GM12872 (cell line): ENCODE measurements around the gene TNS3.

Source experiments
- TF ChIP-seq, protein P1 (sequence below): IDR thresholded peaks from 3 replicates; pipeline ENCODE4 v1.5.1; 2011; ENCODE audit warnings: low read depth, mild to moderate bottlenecking, low read length, moderate library complexity; ENCODE audit not compliant: insufficient read depth

The TNS3 gene

DNA sequence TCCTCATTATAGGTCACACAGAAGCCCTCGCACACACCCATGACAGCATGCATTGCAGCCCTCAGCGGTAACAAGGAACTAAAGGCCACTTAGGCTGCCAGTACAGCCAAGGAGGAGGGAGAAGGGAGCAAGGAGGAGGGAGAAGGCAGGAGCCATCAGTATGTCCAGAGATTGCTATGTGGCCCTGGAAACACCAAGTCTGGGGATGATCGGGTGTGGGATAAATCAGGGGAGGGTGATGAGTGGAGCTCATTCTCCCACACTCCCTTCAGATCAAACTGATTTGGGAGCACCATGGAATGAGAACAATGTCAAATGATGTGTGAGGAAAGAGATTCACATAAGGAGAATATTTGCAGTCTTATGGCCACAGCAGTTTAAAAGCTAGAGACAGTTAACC, 350.9 kb downstream of the TNS3 start:
- TF ChIP-seq, protein P1, sequence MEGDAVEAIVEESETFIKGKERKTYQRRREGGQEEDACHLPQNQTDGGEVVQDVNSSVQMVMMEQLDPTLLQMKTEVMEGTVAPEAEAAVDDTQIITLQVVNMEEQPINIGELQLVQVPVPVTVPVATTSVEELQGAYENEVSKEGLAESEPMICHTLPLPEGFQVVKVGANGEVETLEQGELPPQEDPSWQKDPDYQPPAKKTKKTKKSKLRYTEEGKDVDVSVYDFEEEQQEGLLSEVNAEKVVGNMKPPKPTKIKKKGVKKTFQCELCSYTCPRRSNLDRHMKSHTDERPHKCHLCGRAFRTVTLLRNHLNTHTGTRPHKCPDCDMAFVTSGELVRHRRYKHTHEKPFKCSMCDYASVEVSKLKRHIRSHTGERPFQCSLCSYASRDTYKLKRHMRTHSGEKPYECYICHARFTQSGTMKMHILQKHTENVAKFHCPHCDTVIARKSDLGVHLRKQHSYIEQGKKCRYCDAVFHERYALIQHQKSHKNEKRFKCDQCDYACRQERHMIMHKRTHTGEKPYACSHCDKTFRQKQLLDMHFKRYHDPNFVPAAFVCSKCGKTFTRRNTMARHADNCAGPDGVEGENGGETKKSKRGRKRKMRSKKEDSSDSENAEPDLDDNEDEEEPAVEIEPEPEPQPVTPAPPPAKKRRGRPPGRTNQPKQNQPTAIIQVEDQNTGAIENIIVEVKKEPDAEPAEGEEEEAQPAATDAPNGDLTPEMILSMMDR = no peak

- TF ChIP-seq, protein P1 = no peak
Observed at GRCh38 chr7:47228386-47229014, 353.4 kb downstream of the TNS3 start.

- TF ChIP-seq, protein P1 = no peak
Observed at GRCh38 chr7:47227762-47228177, 354.1 kb downstream of the TNS3 start.

GRCh38 chr7:47226696-47227095, 355.2 kb downstream of the TNS3 start:
- TF ChIP-seq, protein P1 = no peak

GRCh38 chr7:47225387-47226131, 356.4 kb downstream of the TNS3 start:
- TF ChIP-seq, protein P1 = no peak
